HG02798 (cell line): Measurements from ENCODE around the gene ANKRD11.

Experiments used
- ATAC-seq: cut with Tn5 transposase; IDR thresholded peaks from one replicate; pipeline ENCODE4 v1.9.1; 2021; ENCODE audit warnings: mild to moderate bottlenecking; ENCODE audit not compliant: unreplicated experiment, poor library complexity

The ANKRD11 gene

DNA sequence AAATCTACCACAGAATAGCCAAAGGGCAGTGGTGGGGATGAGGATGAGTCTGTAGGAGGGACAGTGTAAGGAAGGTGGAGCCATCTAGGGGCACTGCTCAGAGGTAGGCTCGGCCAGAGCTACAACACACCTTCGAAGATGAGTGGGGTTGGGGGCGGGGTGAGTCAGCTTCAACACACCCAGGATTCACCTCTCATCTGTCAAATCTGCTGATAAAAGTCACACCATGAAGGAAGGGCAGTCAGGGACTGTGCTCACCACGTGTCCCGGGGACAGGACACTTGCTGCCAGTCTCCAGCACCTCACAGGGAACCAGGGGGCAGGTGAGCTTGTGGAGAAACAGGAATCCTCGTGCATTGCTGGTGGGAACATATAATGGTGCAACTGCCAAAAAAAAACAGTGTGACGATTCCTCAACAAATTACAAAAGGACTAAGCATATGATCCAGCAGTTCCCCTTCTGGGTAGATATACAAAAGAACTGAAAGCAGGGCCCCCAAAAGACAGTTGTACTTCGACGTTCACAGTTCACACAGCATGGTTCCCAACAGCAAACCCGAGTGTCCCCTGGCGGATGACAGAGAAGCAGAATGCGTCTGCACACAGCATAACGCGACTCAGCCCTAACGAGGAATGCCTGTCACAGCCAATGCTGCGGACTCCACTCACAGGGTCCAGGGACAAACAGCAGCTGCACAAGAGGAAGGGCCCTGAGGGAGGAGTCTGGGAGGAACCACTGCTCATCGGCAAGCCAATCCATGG is 133.1 kb downstream of the ANKRD11 start:
- ATAC-seq, result no peak

DNA sequence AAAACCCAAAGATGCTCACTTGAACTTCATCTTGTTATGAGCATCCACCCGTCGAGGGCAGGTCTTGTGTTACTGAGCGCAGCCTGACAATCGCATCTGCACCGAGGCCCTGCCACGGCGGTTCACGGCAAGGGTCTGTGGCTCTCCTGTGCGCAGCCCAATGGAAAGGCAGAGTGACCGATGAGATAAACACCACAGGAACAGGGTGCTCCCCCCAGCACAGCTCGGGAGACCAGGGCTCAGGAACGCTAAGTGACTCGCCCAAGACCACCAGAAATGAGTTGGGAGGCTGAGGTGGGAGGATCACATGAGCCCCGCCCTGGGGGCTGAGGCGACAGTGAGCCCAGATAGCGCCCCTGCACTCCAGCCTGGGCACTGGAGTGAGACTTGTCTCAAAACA is 134.7 kb downstream of the ANKRD11 start:
- ATAC-seq, result no peak

- ATAC-seq, result no peak
Observed at GRCh38 chr16:89355007-89355406, 135.4 kb downstream of the ANKRD11 start.

DNA sequence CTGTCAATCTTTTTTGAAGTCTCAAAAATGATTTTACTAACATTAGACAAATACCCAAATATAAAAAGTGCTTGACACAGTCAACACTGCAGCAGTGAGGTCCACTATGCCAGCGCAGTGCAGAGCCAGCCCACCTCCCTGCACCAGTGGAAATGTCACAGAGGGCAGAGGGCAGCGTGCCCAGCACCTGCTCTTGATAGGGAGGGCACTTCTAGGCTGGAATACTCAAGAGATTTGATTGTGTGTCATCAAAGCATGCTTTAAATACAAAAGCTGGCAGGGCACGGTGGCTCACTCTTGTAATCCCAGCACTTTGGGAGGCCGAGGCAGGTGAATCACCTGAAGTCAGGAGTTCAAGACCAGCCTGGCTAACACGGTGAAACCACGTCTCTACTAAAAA is 136.0 kb downstream of the ANKRD11 start:
- no peak for ATAC-seq

DNA sequence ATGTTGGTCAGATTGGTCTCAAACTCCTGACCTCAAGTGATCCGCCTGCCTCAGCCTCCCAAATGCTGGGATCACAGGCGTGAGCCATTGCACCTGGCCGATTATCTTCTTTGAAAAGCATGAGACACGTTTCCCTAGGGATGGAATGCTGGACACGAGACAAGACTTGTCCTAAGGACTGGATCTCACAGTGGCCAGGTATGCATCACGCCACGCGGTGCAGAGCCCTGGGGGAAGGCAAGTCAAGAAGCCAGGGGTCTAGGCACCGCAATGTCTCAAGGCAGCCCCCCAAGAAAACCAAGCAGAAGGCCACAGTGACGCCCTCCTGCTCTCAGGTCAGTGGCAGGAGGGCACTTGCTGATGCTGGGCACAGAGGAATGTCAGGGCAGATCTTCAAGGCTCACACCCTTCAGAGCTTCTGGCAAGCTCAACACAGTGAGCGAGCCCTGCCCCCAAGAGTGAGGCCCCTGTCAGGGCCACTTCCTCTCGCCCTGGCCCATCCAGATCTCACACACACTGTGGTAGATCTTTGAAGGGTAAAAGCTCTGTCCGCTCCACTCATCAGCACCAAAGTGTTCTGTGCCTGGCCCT is 138.2 kb downstream of the ANKRD11 start:
- no peak for ATAC-seq

GRCh38 chr16:89351645-89352044 is 138.7 kb downstream of the ANKRD11 start:
- no peak for ATAC-seq

- no peak for ATAC-seq
Observed at GRCh38 chr16:89350701-89351380, 139.5 kb downstream of the ANKRD11 start.

- ATAC-seq, result no peak
Observed at GRCh38 chr16:89349947-89350633, 140.3 kb downstream of the ANKRD11 start.

- no peak for ATAC-seq
Observed at GRCh38 chr16:89347807-89348206, 142.6 kb downstream of the ANKRD11 start.

- ATAC-seq, result no peak
Observed at GRCh38 chr16:89346869-89347268, 143.5 kb downstream of the ANKRD11 start.

- no peak for ATAC-seq
Observed at GRCh38 chr16:89345642-89346150, 144.7 kb downstream of the ANKRD11 start.

DNA sequence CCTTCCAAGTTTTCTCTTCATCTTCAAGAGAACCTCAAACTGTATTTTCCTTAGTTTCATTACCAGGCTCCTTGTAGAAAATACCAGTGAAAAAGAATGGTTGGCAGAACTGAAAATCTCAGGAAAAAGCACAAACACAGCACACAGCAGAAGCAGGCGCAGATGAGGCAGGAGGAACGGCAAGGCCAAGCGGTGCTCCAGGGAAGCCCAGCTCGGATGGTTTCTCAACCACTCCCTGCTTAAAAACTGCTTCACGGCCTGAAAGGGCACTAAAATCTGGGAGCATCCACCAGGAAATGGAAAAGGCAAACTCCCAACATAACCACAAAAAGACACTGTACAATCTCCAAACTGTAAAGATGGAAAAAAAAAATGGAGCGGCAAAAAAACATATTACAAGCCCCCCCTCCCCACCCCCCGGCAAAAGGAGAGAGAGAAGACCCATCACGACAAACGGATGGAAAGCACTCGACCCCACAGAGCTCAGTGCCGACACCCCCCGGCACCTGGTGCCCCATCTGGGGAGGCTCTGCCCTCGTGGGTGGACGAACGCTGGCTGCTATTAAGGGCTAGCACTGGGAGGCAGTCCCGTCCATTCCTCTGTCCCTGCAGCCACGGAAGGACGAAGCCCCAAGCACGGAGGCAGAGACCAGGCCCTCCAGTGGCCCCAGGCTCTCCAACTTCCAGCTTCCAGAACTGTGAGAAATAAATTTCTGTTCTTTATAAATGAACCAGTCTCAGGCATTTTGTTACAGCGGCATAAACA is 145.3 kb downstream of the ANKRD11 start:
- no peak for ATAC-seq

DNA sequence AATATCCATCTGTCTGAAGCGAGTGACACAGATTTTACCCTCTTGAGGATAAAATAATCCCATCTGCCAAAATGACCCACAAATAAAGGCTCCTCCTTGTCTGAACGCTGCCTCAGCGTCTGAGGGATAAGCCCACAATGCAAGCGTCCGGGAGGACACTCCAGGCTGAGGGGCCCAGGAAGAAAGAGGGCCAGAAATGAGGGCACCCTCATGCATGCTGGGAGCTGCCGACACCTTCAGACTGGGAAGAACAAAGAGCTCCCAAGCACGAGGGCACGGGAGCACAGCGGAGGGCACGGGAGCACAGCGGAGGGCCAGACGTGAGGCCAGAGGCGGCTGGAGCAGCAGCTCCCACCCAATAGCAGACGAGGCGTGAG is 145.9 kb downstream of the ANKRD11 start:
- ATAC-seq, result no peak

DNA sequence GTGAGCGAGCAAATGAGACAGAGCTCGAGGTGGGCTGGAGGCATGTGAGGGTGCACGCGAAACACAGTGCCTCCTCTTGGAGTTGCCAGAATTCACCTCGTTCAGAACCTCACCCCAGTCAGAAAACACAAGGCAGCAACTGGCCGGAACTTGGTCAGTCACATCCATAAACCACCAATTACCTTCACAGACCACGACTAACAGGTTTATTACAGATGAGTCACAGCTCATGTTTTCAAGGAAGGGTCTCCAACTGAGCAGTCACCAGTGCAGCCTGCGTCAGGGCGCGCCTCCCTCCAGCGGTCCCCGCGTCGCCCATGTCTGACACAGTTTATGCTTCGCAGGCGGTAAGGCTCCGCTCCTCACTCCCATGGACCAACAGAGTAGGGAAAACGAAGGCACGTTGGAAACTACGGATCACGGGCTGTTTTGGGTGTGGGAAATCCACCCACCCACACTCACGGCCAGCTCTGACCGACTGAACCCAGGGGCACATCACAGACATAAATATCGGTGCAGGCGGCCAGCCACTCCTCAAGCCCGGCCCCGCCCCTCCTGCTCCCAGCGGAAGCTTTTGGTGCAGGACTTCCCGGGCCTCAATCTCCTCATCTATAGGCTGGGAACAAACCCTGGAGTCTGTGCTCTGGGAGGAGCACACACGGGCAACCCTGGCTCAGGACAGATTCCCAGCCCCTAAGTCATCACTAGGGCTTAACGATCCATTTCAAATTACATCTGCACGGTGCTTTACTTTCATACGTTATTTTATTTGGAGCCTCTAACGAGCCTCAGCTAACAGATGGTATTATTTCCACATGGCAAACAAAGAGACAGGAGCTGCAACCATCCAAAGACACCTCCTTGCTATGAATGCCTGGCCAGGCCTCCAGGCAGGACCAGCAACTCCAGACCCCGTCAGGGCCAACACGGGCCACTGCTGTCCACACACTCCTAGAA is 146.6 kb downstream of the ANKRD11 start:
- no peak for ATAC-seq

DNA sequence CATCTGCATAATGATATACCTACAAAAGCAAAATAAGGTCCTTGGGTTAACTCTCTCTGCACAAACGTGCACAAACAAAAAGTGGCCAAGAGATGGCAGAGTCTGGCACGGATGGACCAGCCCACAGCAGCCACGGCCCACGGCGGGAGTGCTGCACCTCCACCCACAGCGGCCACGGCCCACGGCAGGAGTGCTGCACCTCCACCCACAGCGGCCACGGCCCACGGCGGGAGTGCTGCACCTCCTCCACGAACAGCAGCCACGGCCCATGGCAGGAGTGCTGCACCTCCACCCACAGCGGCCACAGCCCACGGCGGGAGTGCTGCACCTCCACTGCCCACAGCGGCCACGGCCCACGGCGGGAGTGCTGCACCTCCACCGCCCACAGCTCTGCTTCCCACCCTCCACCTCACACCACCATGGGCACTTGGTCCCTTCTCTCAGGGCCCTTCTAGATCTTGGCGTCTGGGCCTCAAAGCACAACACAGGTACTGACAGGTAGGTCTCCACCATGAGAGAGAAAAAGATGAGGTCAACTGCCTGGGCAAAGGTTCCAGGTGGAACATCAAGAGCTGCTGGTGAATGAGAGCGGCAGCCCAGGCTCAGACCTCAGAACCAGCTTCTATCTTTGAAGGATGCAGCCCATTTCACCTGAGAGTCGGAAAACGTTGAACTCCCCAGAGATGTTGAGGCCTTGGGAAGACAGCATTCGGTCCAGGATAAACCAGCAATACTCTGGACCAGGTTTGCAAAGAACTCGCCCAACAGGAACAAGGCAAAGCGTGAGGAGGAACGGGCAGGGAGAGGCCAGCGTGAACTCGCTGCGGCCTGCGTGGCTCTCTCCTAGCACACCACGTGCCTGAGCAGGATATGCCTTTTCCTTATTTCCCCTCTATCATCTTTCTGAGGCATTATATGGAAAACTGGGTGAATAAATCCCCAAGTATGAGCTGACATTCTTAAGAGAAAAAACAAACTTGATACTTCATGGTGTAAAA is 148.4 kb downstream of the ANKRD11 start:
- no peak for ATAC-seq

GRCh38 chr16:89341279-89341678 is 149.1 kb downstream of the ANKRD11 start:
- no peak for ATAC-seq

DNA sequence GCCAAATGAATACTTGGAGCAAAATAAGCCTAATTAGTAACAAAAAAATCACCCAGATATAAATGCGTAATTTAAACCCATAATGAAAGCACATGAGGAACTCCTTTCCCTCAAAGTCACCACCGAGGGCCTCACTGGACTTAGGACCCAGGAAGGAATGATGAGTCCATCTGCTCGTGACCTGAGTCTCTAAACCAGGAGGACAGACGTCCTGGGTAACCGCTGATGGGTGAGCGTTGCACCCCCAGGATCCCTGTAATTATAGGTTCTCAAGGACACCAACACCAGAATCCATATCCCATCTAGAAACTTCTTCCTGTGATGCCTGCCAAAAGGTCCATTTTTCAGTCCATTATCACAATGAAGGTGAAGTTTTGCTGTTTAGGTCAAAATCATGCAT is 151.5 kb downstream of the ANKRD11 start:
- ATAC-seq, result no peak

DNA sequence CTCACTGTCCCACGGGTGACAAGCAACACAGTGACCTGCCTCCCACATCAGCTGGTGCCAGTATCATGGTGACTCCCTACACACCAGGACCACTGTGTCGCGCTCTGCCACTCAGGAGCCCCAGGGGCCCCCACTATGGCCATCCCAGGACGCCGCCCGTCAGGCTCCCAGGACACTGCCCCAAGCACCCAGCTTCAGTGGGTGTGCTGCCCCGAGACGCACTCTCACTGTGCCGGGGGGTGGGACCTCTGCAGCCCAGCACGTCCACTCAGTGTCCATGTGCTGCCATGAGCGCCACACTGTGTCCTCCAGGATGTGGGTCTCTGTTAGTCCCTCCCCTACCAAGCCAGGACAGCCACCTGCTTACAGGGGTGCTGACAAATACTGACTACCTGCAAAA is 152.4 kb downstream of the ANKRD11 start:
- no peak for ATAC-seq
